GM20431 (cell line): ENCODE measurements around the gene PILRB.
"Not testable (repeated sequence)": the region's sequence is repeated elsewhere in the genome, so short reads cannot be mapped to it uniquely, and the experiment has no call there.

Source experiments
- in situ Hi-C: fragments of 300-500 bp; cut with MseI, MboI; formaldehyde crosslinking; loops from one replicate; pipeline ENCODE4 v1.15.0; 2020; ENCODE audit warnings: low sequenced_read_pairs; ENCODE audit not compliant: unreplicated experiment

The PILRB gene

GRCh38 chr7:100353685-100354330 lies 4.1 kb upstream of the PILRB start:
- in situ Hi-C loops = no loop called here

DNA sequence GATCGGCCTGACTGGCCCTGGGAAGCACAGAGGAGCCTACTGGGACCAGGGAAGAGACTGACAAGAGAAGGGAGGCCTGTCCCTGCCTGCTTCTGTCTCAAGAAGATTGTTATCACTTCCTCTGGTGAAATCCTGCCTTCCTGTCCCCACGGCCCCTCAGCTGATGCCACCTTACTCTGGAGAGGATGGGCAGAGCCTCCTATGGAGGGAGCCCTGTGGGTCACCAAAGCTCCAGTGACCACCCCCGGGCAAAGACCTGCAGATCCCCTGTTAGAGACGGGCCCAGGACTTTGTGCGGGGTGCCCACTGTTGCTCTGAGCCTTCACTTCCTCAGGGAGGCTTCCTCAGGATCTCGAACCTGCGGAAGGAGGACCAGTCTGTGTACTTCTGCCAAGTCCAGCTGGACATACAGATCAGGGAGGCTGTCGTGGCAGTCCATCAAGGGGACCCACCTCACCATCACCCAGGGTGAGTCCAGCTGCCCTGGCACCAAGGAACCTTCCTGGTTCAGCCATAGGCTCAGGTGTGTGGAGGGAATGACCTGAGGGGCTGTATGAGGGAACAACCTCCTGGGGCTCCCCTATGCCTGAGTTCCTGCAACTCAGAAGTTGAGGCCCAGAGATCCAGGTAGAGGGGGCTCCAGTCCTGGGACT lies 1.4 kb upstream of the PILRB start:
- in situ Hi-C loops = no loop called here

GRCh38 chr7:100357131-100357561 lies 771 bp upstream of the PILRB start:
- in situ Hi-C loops = no loop called here

- in situ Hi-C loops = no loop called here
These were observed 918 bp downstream of the PILRB start for GRCh38 chr7:100358857-100359212.

GRCh38 chr7:100360135-100360854 lies 2.4 kb downstream of the PILRB start:
- in situ Hi-C loops = no loop called here

DNA sequence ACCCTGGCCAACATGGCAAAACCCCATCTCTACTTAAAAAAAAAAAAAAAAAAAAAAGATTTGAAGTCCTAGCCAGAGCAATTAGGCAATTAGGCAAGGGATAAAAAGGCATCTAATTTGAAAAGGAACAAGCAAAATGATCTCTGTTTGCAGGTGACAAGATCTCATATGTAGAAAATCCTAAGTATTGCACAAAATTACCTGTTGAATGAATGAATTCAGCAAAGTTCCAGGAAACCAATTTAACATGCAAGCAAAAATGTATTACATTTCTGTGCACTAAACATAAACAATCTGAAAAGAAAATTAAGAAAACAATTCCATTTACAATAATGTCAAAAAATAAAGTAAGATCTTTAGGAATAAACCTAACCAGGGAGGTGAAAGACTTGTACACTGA lies 5.2 kb downstream of the PILRB start:
- in situ Hi-C loops = no loop called here

DNA sequence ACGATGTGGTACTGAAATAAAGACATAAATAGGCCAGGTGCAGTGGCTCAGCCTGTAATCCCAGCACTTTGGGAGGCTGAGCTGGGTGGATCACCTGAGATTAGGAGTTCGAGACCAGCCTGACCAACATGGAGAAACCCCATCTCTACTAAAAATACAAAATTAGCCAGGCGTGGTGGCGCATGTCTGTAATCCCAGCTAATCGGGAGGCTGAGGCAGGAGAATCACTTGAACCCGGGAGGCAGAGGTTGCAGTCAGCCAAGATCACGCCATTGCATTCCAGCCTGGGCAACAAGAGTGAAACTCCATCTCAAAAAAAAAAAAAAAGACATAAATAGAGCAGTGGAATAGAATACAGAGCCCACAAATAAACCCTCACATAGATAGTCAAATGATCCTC lies 5.9 kb downstream of the PILRB start:
- in situ Hi-C loops = not testable (repeated sequence)

GRCh38 chr7:100364480-100364879 lies 6.6 kb downstream of the PILRB start:
- in situ Hi-C loops = no loop called here

- in situ Hi-C loops = not testable (repeated sequence)
These were observed 8.1 kb downstream of the PILRB start for GRCh38 chr7:100365998-100366367.

- in situ Hi-C loops = no loop called here
These were observed 8.7 kb downstream of the PILRB start for GRCh38 chr7:100366411-100367250.

DNA sequence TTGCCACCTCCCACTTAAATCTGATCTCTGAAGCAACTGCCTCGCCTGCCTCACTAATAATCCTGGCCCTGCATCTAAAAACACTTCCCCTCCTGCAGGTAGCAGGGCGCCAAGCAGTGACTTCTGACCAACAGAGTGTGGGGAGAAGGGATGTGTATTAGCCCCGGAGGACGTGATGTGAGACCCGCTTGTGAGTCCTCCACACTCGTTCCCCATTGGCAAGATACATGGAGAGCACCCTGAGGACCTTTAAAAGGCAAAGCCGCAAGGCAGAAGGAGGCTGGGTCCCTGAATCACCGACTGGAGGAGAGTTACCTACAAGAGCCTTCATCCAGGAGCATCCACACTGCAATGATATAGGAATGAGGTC lies 9.3 kb downstream of the PILRB start:
- in situ Hi-C loops = no loop called here

DNA sequence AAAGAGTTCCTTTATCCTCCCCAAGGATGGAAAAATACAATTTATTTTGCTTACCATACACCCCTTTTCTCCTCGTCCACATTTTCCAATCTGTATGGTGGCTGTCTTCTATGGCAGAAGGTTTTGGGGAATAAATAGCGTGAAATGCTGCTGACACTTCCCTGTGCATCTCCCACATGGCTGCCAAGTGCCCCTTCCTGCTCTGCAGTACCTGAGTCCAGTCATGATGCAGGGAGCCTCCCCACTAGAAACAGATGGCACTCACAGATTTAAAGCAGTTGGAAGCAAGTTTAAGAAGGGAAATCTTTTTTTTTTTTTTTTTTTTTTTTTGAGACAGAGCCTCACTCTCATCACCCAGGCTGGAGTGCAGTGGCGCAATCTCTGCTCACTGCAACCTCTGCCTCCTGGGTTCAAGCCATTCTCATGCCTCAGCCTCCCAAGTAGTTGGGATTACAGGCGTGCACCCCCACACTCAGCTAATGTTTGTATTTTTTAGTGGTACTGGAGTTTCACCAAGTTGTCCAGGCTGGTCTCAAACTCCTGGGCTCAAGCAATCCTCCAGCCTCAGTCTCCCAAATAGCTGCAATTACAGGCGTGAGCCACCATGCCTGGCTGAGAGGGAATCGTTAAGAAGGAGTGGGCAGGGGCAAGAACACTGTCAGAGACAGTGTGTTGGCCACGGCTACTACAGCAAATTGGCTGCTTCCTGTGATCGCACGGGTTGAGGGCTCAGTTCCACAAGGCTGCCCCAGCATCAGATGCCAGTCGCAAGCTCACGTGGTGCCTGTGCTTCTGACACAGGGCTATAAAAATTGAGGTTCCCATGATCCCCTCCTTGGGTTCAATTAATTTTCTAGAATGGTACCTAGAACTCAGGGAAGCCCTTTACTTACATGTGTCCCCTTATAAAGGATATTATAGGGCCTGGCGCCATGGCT lies 10.0 kb downstream of the PILRB start:
- in situ Hi-C loops = no loop called here

DNA sequence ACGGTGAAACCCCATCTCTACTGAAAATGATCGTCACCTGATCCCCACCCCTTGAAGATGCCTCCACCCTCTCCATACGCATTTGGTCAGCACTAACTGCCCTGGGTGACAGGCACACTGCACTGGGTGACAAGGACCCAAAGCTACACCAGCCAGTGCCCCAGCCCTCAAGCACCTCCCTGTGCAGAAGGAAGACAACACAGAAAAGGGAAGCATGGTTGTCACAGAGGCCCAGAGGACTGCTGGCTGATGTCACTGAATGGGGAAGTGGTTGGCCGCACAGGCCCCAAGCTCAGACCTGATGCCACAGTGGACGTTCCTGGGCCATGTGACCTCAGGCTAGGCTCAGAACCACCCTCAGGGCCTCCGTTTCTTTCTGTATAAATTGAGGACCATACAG lies 11.2 kb downstream of the PILRB start:
- in situ Hi-C loops = no loop called here

DNA sequence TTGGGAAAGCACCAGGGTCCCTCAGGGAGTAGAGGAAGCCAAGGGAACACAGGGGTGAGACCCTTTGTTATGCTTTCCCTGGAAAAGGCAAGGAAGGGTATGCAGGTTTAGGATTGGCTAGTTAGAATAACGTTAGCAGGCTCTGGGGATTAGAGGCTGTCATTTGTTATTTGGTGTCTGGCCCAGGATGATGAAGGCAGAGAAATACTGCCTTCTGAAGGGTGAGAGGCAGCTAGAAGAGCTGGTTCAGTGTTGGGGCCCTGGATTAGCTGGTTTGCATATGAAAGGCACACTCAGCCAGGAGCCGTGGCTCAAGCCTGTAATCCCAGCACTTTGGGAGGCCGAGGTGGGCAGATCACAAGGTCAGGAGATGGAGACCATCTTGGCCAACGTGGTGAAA lies 12.4 kb downstream of the PILRB start:
- in situ Hi-C loops = no loop called here

- in situ Hi-C loops = no loop called here
These were observed 12.8 kb downstream of the PILRB start for GRCh38 chr7:100370746-100371145.

DNA sequence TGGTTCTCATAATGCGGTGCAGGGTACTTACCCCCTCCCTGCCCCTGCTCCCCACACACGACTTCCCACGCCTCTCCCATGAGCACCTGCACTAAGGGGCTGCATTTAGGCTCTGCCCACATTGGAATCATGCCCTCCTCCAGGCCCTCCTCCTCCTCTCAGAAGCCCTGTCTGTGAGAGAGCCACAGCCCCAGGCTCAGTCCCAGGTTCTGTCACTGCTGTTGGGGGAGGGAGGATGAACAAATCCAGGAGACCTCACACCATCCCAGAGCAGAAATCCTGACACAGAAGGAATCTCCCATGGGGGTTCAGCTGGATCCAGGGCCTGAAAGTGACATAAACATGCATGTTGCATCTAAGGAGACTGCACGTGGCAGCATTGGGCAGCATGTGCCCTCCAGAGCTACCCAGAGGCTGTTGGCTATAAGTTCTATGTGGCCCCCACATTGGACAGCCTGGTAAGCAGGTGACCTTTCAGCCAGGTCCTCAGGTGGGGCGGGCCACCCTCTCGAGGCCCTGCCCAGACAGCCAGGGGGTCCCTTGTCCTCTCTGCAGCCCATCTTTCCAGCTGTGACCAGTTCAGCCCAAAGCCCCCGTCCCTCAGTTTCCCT lies 13.7 kb downstream of the PILRB start:
- in situ Hi-C loops = no loop called here

DNA sequence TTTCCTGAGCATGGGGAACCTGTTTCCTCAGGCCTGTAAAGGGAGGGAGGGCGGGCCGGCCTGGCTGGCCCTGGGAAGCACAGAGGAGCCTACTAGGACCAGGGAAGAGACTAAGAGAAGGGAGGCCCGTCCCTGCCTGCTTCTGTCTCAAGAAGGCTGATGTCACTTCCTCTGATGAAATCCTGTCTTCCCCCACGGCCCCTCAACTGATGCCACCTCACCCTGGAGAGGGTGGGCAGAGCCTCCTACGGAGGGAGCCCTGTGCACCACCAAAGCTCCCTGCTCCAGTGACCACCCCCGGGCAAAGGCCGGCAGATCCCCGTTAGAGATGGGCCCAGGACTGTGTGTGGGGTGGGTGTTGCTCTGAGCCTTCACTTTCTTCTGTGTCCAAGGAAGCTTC lies 14.3 kb downstream of the PILRB start:
- in situ Hi-C loops = no loop called here

- in situ Hi-C loops = no loop called here
These were observed 14.8 kb downstream of the PILRB start for GRCh38 chr7:100372694-100373093.

GRCh38 chr7:100373261-100373831 lies 15.4 kb downstream of the PILRB start, which contains the start of gene PILRA:
PILRA (plus strand) TSS chr7:100373487; CDS start chr7:100373657, 170 bp downstream.
- in situ Hi-C loops = no loop called here
